Psoas muscle (tissue), 8 donors: ENCODE measurements around the gene MACROH2A1. TPM values are rescaled to one million over a fixed set of nuclear protein-coding genes. Genes with fewer than 3 reads are reported as not detected.

Source experiments
- ATAC-seq, 4 donors: fragments of 200-7000 bp; cut with Tn5 transposase; one replicate each; pipeline ENCODE4 v1.9.1; 2020; ENCODE audit warnings: moderate library complexity in 3 of 4, mild to moderate bottlenecking in 2 of 4
- DNase-seq, 2 donors: peaks; one replicate each; pipeline ENCODE4 v3.0.0-alpha.2; 2020
- H3K27ac ChIP-seq: fragments of 200-600 bp; one replicate; pipeline ENCODE4 v1.8.0; 2022
- H3K27me3 ChIP-seq, 3 donors: fragments of 200-600 bp in 1 of 3; one replicate each; pipeline versions ENCODE4 v1.6.1 to v1.8.0; 2013 to 2022; ENCODE audit warnings: low read length in 2 of 3, mild to moderate bottlenecking in 2 of 3, moderate library complexity in 1 of 3; ENCODE audit not compliant: insufficient read depth in 3 of 3
- H3K36me3 ChIP-seq, 2 donors: fragments of 200-600 bp in 1 of 2; one replicate each; pipeline versions ENCODE4 v1.6.1 to v1.8.0; 2013 to 2022; ENCODE audit warnings: low read depth in 1 of 2, mild to moderate bottlenecking in 1 of 2, moderate library complexity in 1 of 2; ENCODE audit not compliant: insufficient read depth in 1 of 2
- H3K4me1 ChIP-seq: fragments of 200-600 bp; one replicate; pipeline ENCODE4 v1.8.0; 2022
- H3K4me3 ChIP-seq: fragments of 200-600 bp; one replicate; pipeline ENCODE4 v1.8.0; 2022; ENCODE audit warnings: mild to moderate bottlenecking
- H3K9me3 ChIP-seq: fragments of 200-600 bp; one replicate; pipeline ENCODE4 v1.8.0; 2022
- WGBS, 3 donors: extraction: QIAGEN DNeasy Blood & Tissue Kit; methylation state at CpG; one replicate each; pipeline versions ENCODE4 v1.1.6 to v1.1.7; 2013; 5-methylcytosine and 5-hydroxymethylcytosine counted together
- intact Hi-C, 2 donors: fragments of 100-400 bp; cut with DNase I; formaldehyde crosslinking; loops; one replicate each; pipeline versions ENCODE4 v1.11.0 to v1.14.2; 2022
- polyA plus RNA-seq, 3 donors: library from polyadenylated mRNA; stranded (reverse); fragments of 200-250 nt; gene quantifications; one replicate each; pipeline ENCODE4 v1.2.3, GENCODE V29; 2013
- total RNA-seq, 4 donors: library from RNA; stranded (reverse); fragmentation: NEBNext Ultra II Directional in 2 of 4; extraction: Animal tissue kit (Norgen Biotek cat#: 25700) in 2 of 4; gene quantifications; one replicate each; pipeline versions ENCODE4 v1.2.1 to v1.2.4, GENCODE V29; 2021 to 2023
- TF ChIP-seq, protein P1 (sequence below): fragments of 200-600 bp; IDR thresholded peaks from one replicate; pipeline ENCODE4 v1.8.0; 2022; ENCODE audit warnings: antibody characterized with exemption
- donor health status: healthy with polysubstance abuse.
- donor health status: DM: no; HTN: no; CAD: no; lungs with moderate emphysema.
- donor health status: Bipolar disorder and iron deficiency.
- donor health status: healthy.
- donor health status: DM: yes; HTN: yes; CAD: no.
- donor health status: DM: no; HTN: no; CAD: no.
- donor health status: DM: no; HTN: no; CAD: no.
- donor health status: DM: yes; HTN: yes; CAD: no.

MACROH2A1 gene
- total and polyA plus RNA-seq, 7 donors, result 57.8 to 127 (median 85.7) TPM

DNA sequence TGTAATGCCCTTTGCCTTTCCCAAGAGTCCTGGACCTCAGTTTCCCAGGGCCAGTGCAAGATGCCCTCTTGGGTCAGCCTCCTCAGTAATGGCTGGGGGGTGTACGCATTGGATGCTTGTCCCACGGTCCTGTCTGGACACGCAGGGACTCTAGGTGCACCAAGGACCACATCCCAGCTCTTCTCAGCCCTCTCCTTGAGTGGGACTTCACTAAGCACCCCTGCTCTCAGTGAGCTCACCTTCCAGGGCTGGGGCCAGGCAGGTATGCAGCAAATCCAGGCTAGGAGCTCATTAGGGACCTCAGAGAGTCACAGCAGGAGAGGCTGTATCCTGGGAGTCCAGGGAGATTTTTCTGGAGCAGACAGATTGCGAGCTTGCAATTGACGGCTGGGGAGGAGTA lies 59.8 kb downstream of the MACROH2A1 start:
- H3K9me3 ChIP-seq, result no peaks in the 10 kb centered on the region
- DNase-seq, result no peak
- no peak for ATAC-seq
- H3K36me3 ChIP-seq, result peaks cover 21 to 99% of the 10 kb centered on the region in 2 donors
- H3K27me3 ChIP-seq, result no peaks in the 10 kb centered on the region
- intact Hi-C loops, result loop anchor here (10.0 kb wide), 3 partner anchors 304 to 424 kb away; partner anchors contain the start of gene PITX1 (in 1 of the 2)
- H3K4me1 ChIP-seq, result no peaks in the 10 kb centered on the region
- 96 to 99% (median 98%) methylated on average over 5 of the region's 5 CpGs for WGBS, 3 donors
- TF ChIP-seq, protein P1, sequence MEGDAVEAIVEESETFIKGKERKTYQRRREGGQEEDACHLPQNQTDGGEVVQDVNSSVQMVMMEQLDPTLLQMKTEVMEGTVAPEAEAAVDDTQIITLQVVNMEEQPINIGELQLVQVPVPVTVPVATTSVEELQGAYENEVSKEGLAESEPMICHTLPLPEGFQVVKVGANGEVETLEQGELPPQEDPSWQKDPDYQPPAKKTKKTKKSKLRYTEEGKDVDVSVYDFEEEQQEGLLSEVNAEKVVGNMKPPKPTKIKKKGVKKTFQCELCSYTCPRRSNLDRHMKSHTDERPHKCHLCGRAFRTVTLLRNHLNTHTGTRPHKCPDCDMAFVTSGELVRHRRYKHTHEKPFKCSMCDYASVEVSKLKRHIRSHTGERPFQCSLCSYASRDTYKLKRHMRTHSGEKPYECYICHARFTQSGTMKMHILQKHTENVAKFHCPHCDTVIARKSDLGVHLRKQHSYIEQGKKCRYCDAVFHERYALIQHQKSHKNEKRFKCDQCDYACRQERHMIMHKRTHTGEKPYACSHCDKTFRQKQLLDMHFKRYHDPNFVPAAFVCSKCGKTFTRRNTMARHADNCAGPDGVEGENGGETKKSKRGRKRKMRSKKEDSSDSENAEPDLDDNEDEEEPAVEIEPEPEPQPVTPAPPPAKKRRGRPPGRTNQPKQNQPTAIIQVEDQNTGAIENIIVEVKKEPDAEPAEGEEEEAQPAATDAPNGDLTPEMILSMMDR, result no peak
- no peak overlapping the region for H3K27ac ChIP-seq
- no peak overlapping the region for H3K4me3 ChIP-seq

DNA sequence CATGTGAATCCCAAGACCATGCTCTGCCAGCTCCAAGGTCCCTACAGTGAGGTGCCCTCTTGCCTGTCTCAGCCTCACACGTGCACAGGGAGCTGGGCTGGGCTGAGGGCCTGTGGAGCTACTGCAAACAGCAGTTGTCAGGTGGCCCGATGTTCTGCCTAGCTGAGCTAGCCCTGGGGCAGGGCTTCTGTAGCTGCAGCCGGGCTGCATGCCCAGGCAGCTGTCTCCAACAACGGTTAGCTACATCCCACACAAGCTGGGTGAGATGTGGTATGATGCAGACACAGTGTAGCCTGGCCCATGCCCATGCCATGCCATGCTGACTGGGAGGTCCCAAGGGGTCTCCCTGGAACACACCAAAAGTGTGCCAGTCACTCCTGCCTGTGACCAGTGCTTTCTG lies 62.0 kb downstream of the MACROH2A1 start:
- H3K27ac ChIP-seq, result no peak overlapping the region
- no peaks in the 10 kb centered on the region for H3K9me3 ChIP-seq
- intact Hi-C loops, result loop anchor here (10.0 kb wide), 3 partner anchors 302 to 422 kb away; partner anchors contain the start of gene PITX1 (in 1 of the 2)
- peaks cover 8 to 90% of the 10 kb centered on the region in 2 donors for H3K36me3 ChIP-seq
- H3K4me3 ChIP-seq, result no peak overlapping the region
- no peak for DNase-seq
- no peaks in the 10 kb centered on the region for H3K4me1 ChIP-seq
- ATAC-seq, result peak in 3 of 4 donors; percentile 39 to 55 (median 43)
- TF ChIP-seq, protein P1, result no peak
- 31 to 45% (median 32%) methylated on average over 4 of the region's 4 CpGs for WGBS, 3 donors
- H3K27me3 ChIP-seq, result no peaks in the 10 kb centered on the region

GRCh38 chr5:135335031-135335828 lies 63.8 kb downstream of the MACROH2A1 start:
- Histone ChIP-seq H3K27ac (no peak overlapping the region), H3K27me3 (no peaks in the 10 kb centered on the region), H3K36me3 (peaks cover 0 to 75% of the 10 kb centered on the region in 2 donors), H3K4me1 (peaks cover 6% of the 10 kb centered on the region), H3K4me3 (no peak overlapping the region), H3K9me3 (no peaks in the 10 kb centered on the region)
- intact Hi-C loops, result loop anchor here (10.0 kb wide), 3 partner anchors 300 to 420 kb away; partner anchors contain the start of gene PITX1 (in 1 of the 2)
- TF ChIP-seq, protein P1, result no peak
- DNase-seq (no peak), ATAC-seq (no peak)
- 75 to 78% (median 76%) methylated on average over 13 of the region's 13 CpGs for whole genome bisulfite sequencing, 3 donors

- intact Hi-C loops, result loop anchor here (5.0 to 10.0 kb wide), 7 partner anchors 62 to 419 kb away; partner anchors contain the start of gene PITX1 (in 1 of the 2)
- 52 to 58% (median 53%) methylated on average over 10 of the region's 10 CpGs for WGBS, 3 donors
Observed at GRCh38 chr5:135333732-135334515, 65.1 kb downstream of the MACROH2A1 start.

More at GRCh38 chr5:135333732-135334515, 65.1 kb downstream of the MACROH2A1 start:
- ATAC-seq (no peak), DNase-seq (no peak)
- Histone ChIP-seq H3K36me3 (peaks cover 0 to 62% of the 10 kb centered on the region in 2 donors), H3K27ac (no peak overlapping the region), H3K4me1 (peaks cover 10% of the 10 kb centered on the region), H3K27me3 (no peaks in the 10 kb centered on the region), H3K4me3 (no peak overlapping the region), H3K9me3 (no peaks in the 10 kb centered on the region)
- TF ChIP-seq, protein P1, result no peak
